Activated naive CD4-positive, alpha-beta T cell treated with anti-CD3 and anti-CD28 coated beads, Interleukin-2, amount 10 ng/mL, durations not matched to agents 5 hours and 36 hours (primary cell): ENCODE data around the gene MAP10. TPM values are rescaled to one million over a fixed set of nuclear protein-coding genes. Genes with fewer than 3 reads are reported as not detected.

Source experiments
- total RNA-seq, 2 experiments: library from RNA; stranded (reverse); gene quantifications; one replicate each; pipeline ENCODE4 v1.2.3, GENCODE V29; 2021

The MAP10 gene, protein sequence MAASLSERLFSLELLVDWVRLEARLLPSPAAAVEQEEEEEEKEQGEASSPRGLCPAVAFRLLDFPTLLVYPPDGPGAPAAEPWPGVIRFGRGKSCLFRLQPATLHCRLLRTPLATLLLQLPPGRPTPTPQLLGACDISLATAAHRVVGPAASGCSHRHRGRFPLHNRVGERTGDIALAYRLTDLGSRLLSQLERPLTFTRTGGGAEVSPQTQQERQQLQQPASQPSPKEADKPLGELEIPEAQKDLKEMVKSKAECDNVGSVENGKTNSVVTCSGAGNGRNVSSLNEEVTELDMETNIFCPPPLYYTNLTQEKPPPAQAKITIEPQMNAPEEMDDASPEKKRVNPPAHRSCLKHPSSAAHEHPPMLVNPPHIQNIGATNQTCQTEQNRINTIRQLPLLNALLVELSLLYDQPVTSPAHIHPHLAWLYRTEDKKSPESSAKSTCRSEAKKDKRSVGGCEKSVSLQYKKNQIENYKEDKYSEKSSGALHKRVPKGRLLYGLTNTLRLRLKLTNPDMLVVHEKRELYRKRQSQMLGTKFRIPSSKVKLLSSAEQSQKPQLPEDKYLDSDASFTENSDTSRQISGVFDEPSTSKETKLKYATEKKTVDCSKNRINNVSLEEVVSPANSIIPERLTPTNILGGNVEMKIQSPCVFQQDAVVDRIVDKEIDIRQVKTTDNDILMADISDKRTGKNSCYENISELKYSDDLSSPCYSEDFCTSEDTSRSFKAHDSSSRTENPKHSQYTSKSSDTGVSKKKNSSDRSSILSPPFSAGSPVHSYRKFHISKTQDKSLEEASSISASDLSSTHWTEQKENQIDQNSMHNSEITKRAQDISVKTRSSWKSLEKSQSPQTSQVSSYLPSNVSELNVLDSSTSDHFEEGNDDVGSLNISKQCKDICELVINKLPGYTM
- total RNA-seq = 1 to 10 TPM; 2.9 to 3.1 TPM

GRCh38 chr1:232805269-232806185 lies at the start of gene MAP10:
Gene MAP10, plus strand, starts transcription at chr1:232805416. Its CDS starts 34 bp downstream, at chr1:232805450.

Other genes starting within 250 kb of the MAP10 start
- gene SIPA1L2, start 175.3 kb upstream of the MAP10 start, total RNA-seq = under 1 TPM; 0.35 to 0.67 TPM
- gene NTPCR, start 145.2 kb downstream of the MAP10 start, total RNA-seq = 10 to 100 TPM; 25.9 to 26.8 TPM